ENCODE data around the gene TOP3A. TPM values are rescaled to one million over a fixed set of nuclear protein-coding genes. Genes with fewer than 3 reads are reported as not detected.
A peak's percentile ranks its signal among the peaks of the same experiment; 100 is the strongest.

The TOP3A gene
- total and polyA plus RNA-seq, 2 of the 13 experiments (the other 11 are each of a cell fraction or from before 2014, with no cell fraction given): 16.9 to 36.8 TPM

DNA sequence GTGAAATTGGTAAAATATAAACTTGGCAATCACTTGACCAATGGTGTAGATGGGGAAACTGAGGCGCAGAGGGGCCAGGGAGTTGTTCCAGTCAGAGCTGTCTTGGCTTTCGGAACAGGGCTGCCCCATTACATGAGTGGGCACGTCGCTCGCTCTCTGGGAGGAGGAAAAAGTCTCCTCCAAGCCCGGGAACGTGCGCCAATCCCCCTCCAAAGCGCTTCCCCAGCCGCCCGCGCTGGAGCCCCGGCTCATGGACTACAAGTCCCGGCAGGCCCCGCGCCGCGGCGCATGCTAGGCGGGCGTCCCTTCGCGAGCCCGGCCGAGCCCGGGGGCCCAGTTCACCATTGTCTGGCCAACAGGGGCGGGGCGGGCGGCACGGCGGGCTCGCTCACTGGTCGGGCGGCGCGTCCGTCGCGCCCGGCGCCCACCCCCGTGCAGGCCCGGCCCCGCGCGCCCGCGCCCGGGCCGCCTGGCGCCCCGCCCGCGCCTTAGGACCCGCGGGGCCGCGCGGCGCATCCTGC lies 89.6 kb downstream of the TOP3A start, which contains the start of gene LLGL1 (continued):
- TF ChIP-seq MAZ (IDR thresholded peaks at IDR 0.05; ENCODE audit: borderline replicate concordance, low read depth, low read length): 0 out of 2 replicates have a peak, but pooled peaks have one; percentile 38
- TF ChIP-seq MAZ (CRISPR knock-in tag; IDR thresholded peaks at IDR 0.05; ENCODE audit: low read depth): no peak
- TF ChIP-seq NFRKB (IDR thresholded peaks at IDR 0.05): no peak
- TF ChIP-seq, protein P1, sequence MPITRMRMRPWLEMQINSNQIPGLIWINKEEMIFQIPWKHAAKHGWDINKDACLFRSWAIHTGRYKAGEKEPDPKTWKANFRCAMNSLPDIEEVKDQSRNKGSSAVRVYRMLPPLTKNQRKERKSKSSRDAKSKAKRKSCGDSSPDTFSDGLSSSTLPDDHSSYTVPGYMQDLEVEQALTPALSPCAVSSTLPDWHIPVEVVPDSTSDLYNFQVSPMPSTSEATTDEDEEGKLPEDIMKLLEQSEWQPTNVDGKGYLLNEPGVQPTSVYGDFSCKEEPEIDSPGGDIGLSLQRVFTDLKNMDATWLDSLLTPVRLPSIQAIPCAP (CRISPR knock-in tag; IDR thresholded peaks at IDR 0.05; ENCODE audit: low read depth): no peak
- no peak for TF ChIP-seq MAFG (CRISPR knock-in tag; IDR thresholded peaks at IDR 0.05)
- TF ChIP-seq, protein P2, sequence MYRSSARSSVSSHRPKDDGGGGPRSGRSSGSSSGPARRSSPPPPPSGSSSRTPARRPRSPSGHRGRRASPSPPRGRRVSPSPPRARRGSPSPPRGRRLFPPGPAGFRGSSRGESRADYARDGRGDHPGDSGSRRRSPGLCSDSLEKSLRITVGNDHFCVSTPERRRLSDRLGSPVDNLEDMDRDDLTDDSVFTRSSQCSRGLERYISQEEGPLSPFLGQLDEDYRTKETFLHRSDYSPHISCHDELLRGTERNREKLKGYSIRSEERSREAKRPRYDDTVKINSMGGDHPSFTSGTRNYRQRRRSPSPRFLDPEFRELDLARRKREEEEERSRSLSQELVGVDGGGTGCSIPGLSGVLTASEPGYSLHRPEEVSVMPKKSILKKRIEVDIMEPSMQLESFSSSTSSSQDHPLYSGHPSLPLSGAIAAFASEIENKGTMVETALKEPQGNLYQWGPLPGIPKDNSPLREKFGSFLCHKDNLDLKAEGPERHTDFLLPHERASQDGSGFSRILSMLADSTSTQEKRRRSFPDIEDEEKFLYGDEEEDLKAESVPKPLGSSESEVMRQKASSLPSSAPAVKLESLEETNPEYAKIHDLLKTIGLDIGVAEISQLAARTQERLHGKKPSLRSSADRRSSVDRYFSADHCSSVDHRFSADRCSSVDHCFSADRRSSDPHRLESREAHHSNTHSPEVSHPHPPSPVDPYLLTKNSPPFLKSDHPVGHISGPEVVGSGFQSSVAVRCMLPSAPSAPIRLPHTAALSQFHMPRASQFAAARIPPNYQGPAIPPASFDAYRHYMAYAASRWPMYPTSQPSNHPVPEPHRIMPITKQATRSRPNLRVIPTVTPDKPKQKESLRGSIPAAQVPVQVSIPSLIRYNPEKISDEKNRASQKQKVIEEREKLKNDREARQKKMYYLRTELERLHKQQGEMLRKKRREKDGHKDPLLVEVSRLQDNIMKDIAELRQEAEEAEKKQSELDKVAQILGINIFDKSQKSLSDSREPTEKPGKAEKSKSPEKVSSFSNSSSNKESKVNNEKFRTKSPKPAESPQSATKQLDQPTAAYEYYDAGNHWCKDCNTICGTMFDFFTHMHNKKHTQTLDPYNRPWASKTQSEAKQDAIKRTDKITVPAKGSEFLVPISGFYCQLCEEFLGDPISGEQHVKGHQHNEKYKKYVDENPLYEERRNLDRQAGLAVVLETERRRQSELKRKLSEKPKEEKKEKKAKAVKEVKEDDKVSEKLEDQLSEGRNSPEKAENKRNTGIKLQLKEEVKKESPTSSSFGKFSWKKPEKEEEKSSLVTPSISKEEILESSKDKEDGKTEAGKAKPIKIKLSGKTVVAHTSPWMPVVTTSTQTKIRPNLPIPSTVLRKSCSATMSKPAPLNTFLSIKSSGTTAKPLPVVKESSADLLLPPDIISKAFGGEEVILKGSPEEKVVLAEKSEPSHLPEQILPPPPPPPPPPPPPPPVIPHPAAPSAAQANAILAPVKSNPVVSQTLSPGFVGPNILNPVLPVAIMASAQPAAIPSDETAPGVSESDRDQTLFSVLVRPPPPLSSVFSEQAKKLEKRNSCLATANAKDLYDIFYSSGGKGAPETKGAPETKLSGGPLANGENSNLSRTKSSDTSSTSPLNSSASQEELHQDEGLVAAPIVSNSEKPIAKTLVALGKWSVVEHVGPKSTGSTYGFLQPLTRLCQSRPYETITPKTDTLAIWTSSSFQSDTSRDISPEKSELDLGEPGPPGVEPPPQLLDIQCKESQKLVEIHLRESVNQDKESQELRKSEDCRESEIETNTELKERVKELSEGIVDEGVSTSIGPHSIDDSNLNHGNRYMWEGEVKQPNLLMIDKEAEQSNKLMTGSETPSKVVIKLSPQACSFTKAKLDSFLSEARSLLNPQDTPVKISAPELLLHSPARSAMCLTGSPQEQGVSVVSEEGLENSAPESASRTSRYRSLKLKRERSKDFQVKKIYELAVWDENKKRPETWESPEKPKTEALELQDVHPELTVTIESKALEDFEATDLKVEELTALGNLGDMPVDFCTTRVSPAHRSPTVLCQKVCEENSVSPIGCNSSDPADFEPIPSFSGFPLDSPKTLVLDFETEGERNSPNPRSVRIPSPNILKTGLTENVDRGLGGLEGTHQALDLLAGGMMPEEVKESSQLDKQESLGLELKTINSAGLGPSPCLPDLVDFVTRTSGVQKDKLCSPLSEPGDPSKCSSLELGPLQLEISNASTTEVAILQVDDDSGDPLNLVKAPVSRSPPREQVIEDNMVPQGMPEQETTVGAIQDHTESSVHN (CRISPR knock-in tag; IDR thresholded peaks at IDR 0.05): 0 out of 2 replicates have a peak, but pooled peaks have one; percentile 13
- TF ChIP-seq ZNF672 (CRISPR knock-in tag; IDR thresholded peaks at IDR 0.05): no peak
- TF ChIP-seq TAF1 (CRISPR knock-in tag; IDR thresholded peaks at IDR 0.05): no peak
- TF ChIP-seq TSC22D2 (CRISPR knock-in tag; IDR thresholded peaks at IDR 0.05; ENCODE audit: borderline replicate concordance): no peak
- TF ChIP-seq ZNF280D (CRISPR knock-in tag; IDR thresholded peaks at IDR 0.05): no peak
- no peak for TF ChIP-seq ZNF264 (CRISPR knock-in tag; IDR thresholded peaks at IDR 0.05)
- no peak for TF ChIP-seq ZIK1 (CRISPR knock-in tag; IDR thresholded peaks at IDR 0.05; ENCODE audit: borderline replicate concordance, low read depth)
- TF ChIP-seq, protein P3, sequence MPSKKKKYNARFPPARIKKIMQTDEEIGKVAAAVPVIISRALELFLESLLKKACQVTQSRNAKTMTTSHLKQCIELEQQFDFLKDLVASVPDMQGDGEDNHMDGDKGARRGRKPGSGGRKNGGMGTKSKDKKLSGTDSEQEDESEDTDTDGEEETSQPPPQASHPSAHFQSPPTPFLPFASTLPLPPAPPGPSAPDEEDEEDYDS (CRISPR knock-in tag; IDR thresholded peaks at IDR 0.05): no peak
- no peak for TF ChIP-seq ZBTB49 (CRISPR knock-in tag; IDR thresholded peaks at IDR 0.05; ENCODE audit: borderline replicate concordance)
- TF ChIP-seq KDM5A (IDR thresholded peaks at IDR 0.05; ENCODE audit: borderline replicate concordance, low read length): no peak

Data from HepG2 (cell line).